HepG2 (cell line): ENCODE results near the gene RANBP3. TPM values are rescaled to one million over a fixed set of nuclear protein-coding genes. Genes with fewer than 3 reads are reported as not detected.

Source experiments
- ATAC-seq: fragments of 200-7000 bp; cut with Tn5 transposase; 3 replicates; pipeline ENCODE4 v1.9.1; 2020; ENCODE audit warnings: mild to moderate bottlenecking, moderate library complexity
- BruUV-seq: library from RNA; stranded (reverse); fragments of 400-500 nt; replicated peaks from 2 replicates; lab custom pipeline; 2021; lab: Mats Ljungman, UMichigan
- CTCF ChIA-PET: fragments of 300-600 bp; formaldehyde crosslinking; extraction: SDS; loops from one replicate; lab custom pipeline; 2021; ENCODE audit warnings: low total read pairs, inconsistent platforms, low intra/inter-chr PET ratio; lab: Yijun Ruan, JAX
- POLR2A ChIA-PET: fragments of 350-600 bp; sonication (Branson Sonifier 250); formaldehyde crosslinking; loops from one replicate; lab custom pipeline; 2020; ENCODE audit warnings: antibody characterized with exemption, inconsistent platforms; lab: Yijun Ruan, JAX
- DNase-seq: peaks from one replicate; pipeline ENCODE4 v3.0.0-alpha.2; 2015; ENCODE audit warnings: low spot score
- FAIRE-seq: peaks from 3 replicates; lab custom pipeline; 2011; peaks lifted over from hg19 to GRCh38; lab: Jason Lieb, UNC
- H2AFZ ChIP-seq: one replicate; pipeline ENCODE4 v1.6.1; 2011; ENCODE audit warnings: low read length, inconsistent platforms
- H3K27ac ChIP-seq: fragments of 300-600 bp; 3 replicates; pipeline ENCODE4 v1.8.0; 2011; ENCODE audit warnings: mixed run types, mild to moderate bottlenecking, mixed read lengths, low read length, inconsistent platforms; ENCODE audit not compliant: insufficient read depth; ENCODE audit errors: extremely low read length
- H3K27me3 ChIP-seq, 2 experiments: fragments of 200-600 bp in 1 of 2; 2 replicates in 1 of 2; 3 replicates in 1 of 2; pipeline versions ENCODE4 v1.6.0 to v1.8.0; 2011; ENCODE audit warnings: low read length in 2 of 2, mild to moderate bottlenecking in 2 of 2, moderate library complexity in 2 of 2, inconsistent platforms in 1 of 2; ENCODE audit not compliant: insufficient read depth in 2 of 2, control insufficient read depth in 1 of 2
- H3K36me3 ChIP-seq, 2 experiments: fragments of 200-600 bp in 1 of 2; replicated peaks in 1 of 2; 2 replicates in 1 of 2; 3 replicates in 1 of 2; pipeline versions ENCODE4 v1.5.1 to v1.8.0; 2011; ENCODE audit warnings: low read length in 2 of 2, inconsistent platforms in 1 of 2; ENCODE audit not compliant: insufficient read depth in 2 of 2, control insufficient read depth in 1 of 2
- H3K4me1 ChIP-seq: 2 replicates; pipeline ENCODE4 v1.5.1; 2012; ENCODE audit warnings: low read length, inconsistent platforms; ENCODE audit not compliant: insufficient read depth
- H3K4me2 ChIP-seq: 2 replicates; pipeline ENCODE4 v1.6.0; 2011; ENCODE audit warnings: low read depth, low read length, inconsistent platforms
- H3K4me3 ChIP-seq, 3 experiments: fragments of 200-600 bp in 1 of 3; sonication (generic), shearing (Covaris generic) in 1 of 3; replicated peaks in 1 of 3; 2 replicates each; pipeline ENCODE4 v1.5.1; 2011 to 2016; ENCODE audit warnings: low read length in 3 of 3, inconsistent platforms in 2 of 3, low read depth in 2 of 3, mild to moderate bottlenecking in 2 of 3, control low read depth in 1 of 3, mixed read lengths in 1 of 3; ENCODE audit not compliant: insufficient read depth in 1 of 3
- H3K79me2 ChIP-seq: one replicate; pipeline ENCODE4 v1.6.1; 2011; ENCODE audit warnings: low read length, inconsistent platforms; ENCODE audit not compliant: insufficient read depth
- H3K9ac ChIP-seq: 2 replicates; pipeline ENCODE4 v1.6.0; 2011; ENCODE audit warnings: mild to moderate bottlenecking, low read depth, low read length, inconsistent platforms; ENCODE audit not compliant: insufficient read depth
- H3K9me3 ChIP-seq: 2 replicates; pipeline ENCODE4 v1.5.1; 2012; ENCODE audit warnings: mild to moderate bottlenecking, low read length
- H4K20me1 ChIP-seq: 2 replicates; pipeline ENCODE4 v1.6.0; 2011; ENCODE audit warnings: inconsistent platforms, mild to moderate bottlenecking, low read length, moderate library complexity; ENCODE audit not compliant: insufficient read depth
- FOXC1 ChIP-seq: sonication (generic); formaldehyde crosslinking; IDR thresholded peaks from 2 replicates; pipeline ENCODE4 v1.8.0; 2022; ENCODE audit warnings: mild to moderate bottlenecking, missing genetic modification reagents, borderline replicate concordance
- FOXK1 ChIP-seq: sonication (generic); formaldehyde crosslinking; IDR thresholded peaks from 2 replicates; pipeline ENCODE4 v1.4.0; 2020; ENCODE audit warnings: low read depth, missing genetic modification reagents, borderline replicate concordance
- IRF2 ChIP-seq: IDR thresholded peaks from 2 replicates; pipeline ENCODE4 v1.6.1; 2018; ENCODE audit warnings: missing genetic modification reagents, missing compliant biosample characterization
- KDM3A ChIP-seq: IDR thresholded peaks from 2 replicates; pipeline ENCODE4 v1.6.1; 2018; ENCODE audit warnings: low read depth, missing compliant biosample characterization
- KLF6 ChIP-seq: IDR thresholded peaks from 2 replicates; pipeline ENCODE4 v1.8.0; 2016; ENCODE audit warnings: missing biosample characterization, missing genetic modification reagents
- LBX2 ChIP-seq: sonication (generic); formaldehyde crosslinking; IDR thresholded peaks from 2 replicates; pipeline ENCODE4 v1.5.0; 2020; ENCODE audit warnings: missing genetic modification reagents, mild to moderate bottlenecking, borderline replicate concordance
- MATR3 ChIP-seq: sonication (generic); formaldehyde crosslinking; IDR thresholded peaks from 2 replicates; pipeline ENCODE4 v1.4.0; 2020; ENCODE audit warnings: missing genetic modification reagents
- MIER3 ChIP-seq: IDR thresholded peaks from 2 replicates; pipeline ENCODE4 v1.6.1; 2016; ENCODE audit warnings: missing compliant biosample characterization, borderline replicate concordance
- PAX8 ChIP-seq: sonication (generic); formaldehyde crosslinking; IDR thresholded peaks from 2 replicates; pipeline ENCODE4 v1.8.0; 2022; ENCODE audit warnings: mild to moderate bottlenecking, missing genetic modification reagents, borderline replicate concordance
- PBX2 ChIP-seq: IDR thresholded peaks from 2 replicates; pipeline ENCODE4 v1.6.1; 2016; ENCODE audit warnings: control low read depth
- SAP130 ChIP-seq: IDR thresholded peaks from 2 replicates; pipeline ENCODE4 v1.6.1; 2016; ENCODE audit warnings: low read depth
- SKIL ChIP-seq: sonication (generic); formaldehyde crosslinking; IDR thresholded peaks from 2 replicates; pipeline ENCODE4 v1.8.0; 2022; ENCODE audit warnings: missing genetic modification reagents, mild to moderate bottlenecking, moderate library complexity, borderline replicate concordance
- ZBTB33 ChIP-seq: sonication (generic); formaldehyde crosslinking; IDR thresholded peaks from 2 replicates; pipeline ENCODE4 v1.4.0; 2020; ENCODE audit warnings: missing genetic modification reagents
- ZNF747 ChIP-seq: sonication (generic); formaldehyde crosslinking; IDR thresholded peaks from 2 replicates; pipeline ENCODE4 v1.8.1; 2023; ENCODE audit warnings: missing genetic modification reagents, mild to moderate bottlenecking, borderline replicate concordance
- WGBS: methylation state at CpG from one replicate; pipeline ENCODE4 v1.1.6; 2017; ENCODE audit warnings: low lambda C conversion rate; 5-methylcytosine and 5-hydroxymethylcytosine counted together
- in situ Hi-C: cut with HindIII; loops from 2 replicates; pipeline ENCODE4 v1.10.0; 2017; ENCODE audit warnings: low pct_unique_long_range_greater_than_20kb; ENCODE audit not compliant: extremely low pct_ligation_motif_present
- intact Hi-C: fragments of 100-400 bp; cut with micrococcal nuclease; formaldehyde crosslinking; loops from one replicate; pipeline ENCODE4 v1.10.0; 2022; ENCODE audit not compliant: unreplicated experiment
- polyA plus RNA-seq, 8 experiments: library from polyadenylated mRNA; depleted of rRNA in 3 of 8; stranded (reverse) in 7 of 8; unstranded in 1 of 8; fragments of >200 nt; fragmentation: Illumina TruSeq in 4 of 8; extraction: Trizol in 4 of 8; gene quantifications; 2 replicates each; pipeline versions ENCODE4 v1.2.1 to v1.2.3, GENCODE V29; 2011 to 2016; ENCODE audit warnings: low read depth in 4 of 8, missing spikeins in 1 of 8, mixed read lengths in 1 of 8; ENCODE audit not compliant: insufficient read depth in 1 of 8
- total RNA-seq, 5 experiments: library from RNA; depleted of rRNA; stranded (reverse); fragments of >200 nt; fragmentation: Illumina TruSeq; extraction: Trizol; gene quantifications; 2 replicates each; pipeline ENCODE4 v1.2.3, GENCODE V29; 2016; ENCODE audit warnings: low read depth in 1 of 5

Gene RANBP3
- total and polyA plus RNA-seq, 2 of the 13 experiments (the other 11 are each of a cell fraction or from before 2014, with no cell fraction given) = 39.5 to 149 TPM

GRCh38 chr19:6022570-6023064 lies 44.7 kb upstream of the RANBP3 start (continued):
- TF ChIP-seq PAX8 (CRISPR knock-in tag) = 0 out of 2 replicates have a peak, but pooled peaks have one; percentile 27
- 0 out of 2 replicates have a peak, but pooled peaks have one; percentile 9 for TF ChIP-seq KDM3A (CRISPR knock-in tag)
- 0 out of 2 replicates have a peak, but pooled peaks have one; percentile 46 for TF ChIP-seq LBX2 (CRISPR knock-in tag)
- peak; percentile 26; the same call in 1 of the 2 replicates for TF ChIP-seq FOXC1
- TF ChIP-seq, all 625 proteins: peak for 9

GRCh38 chr19:6021878-6022569 lies 44.1 kb upstream of the RANBP3 start:
- 66% methylated on average over 14 of the region's 29 CpGs for WGBS
- no peaks in the 10 kb centered on the region for H4K20me1 ChIP-seq
- ATAC-seq (peak; percentile 94), DNase-seq (peak; percentile 85), FAIRE-seq (peak; percentile 83)
- ChIA-PET CTCF (interaction anchor here (0.6 to 3.8 kb wide), 6 partner anchors 25 to 248 kb away, joined by 3 to 49 read pairs (median 8); no protein-coding TSS in a partner anchor), POLR2A (interaction anchor here (0.8 to 1.8 kb wide), 8 partner anchors 28 to 218 kb away, joined by 3 to 8 read pairs (median 4); partner anchors contain the start of genes NDUFA11 and RANBP3)
- H3K4me3 ChIP-seq = peak overlapping the region in 1 of 3 experiments; percentile 57; a peak in 2 of 6 replicates
- H3K27me3 ChIP-seq = peaks cover 5 to 40% of the 10 kb centered on the region in 2 experiments
- peak overlapping the region; percentile 96 for H3K4me2 ChIP-seq
- no peaks in the 10 kb centered on the region for H3K79me2 ChIP-seq
- in situ Hi-C loops = loop anchor here (5.0 kb wide), 2 partner anchors 35 to 220 kb away; no protein-coding TSS in a partner anchor
- intact Hi-C loops = loop anchor here (1.0 to 10.0 kb wide), 2 partner anchors 35 to 217 kb away; partner anchors contain the start of gene NRTN
- H3K9ac ChIP-seq = no peak overlapping the region
- peak overlapping the region; percentile 44 for H2AFZ ChIP-seq
- H3K27ac ChIP-seq = no peak overlapping the region
- no peaks in the 10 kb centered on the region for H3K9me3 ChIP-seq
- peaks cover 52% of the 10 kb centered on the region for H3K4me1 ChIP-seq
- no peaks in the 10 kb centered on the region for H3K36me3 ChIP-seq
- BruUV-seq = no TSS peak
- no peak for TF ChIP-seq MATR3
- peak; percentile 30; the same call in 1 of the 2 replicates for TF ChIP-seq IRF2 (CRISPR knock-in tag)
- no peak for TF ChIP-seq PBX2 (CRISPR knock-in tag)
- TF ChIP-seq ZBTB33 (CRISPR knock-in tag) = peak; percentile 18; the same call in 1 of the 2 replicates
- peak; percentile 54; the same call in 1 of the 2 replicates for TF ChIP-seq FOXK1 (CRISPR knock-in tag)
- TF ChIP-seq SKIL = no peak
- TF ChIP-seq KLF6 (CRISPR knock-in tag) = 0 out of 2 replicates have a peak, but pooled peaks have one; percentile 35
- 0 out of 2 replicates have a peak, but pooled peaks have one; percentile 25 for TF ChIP-seq MIER3 (CRISPR knock-in tag)
- TF ChIP-seq SAP130 = peak; percentile 58
- 0 out of 2 replicates have a peak, but pooled peaks have one; percentile 19 for TF ChIP-seq ZNF747
